Islet precursor cell (in vitro differentiated cells): Measurements from ENCODE around the gene FNIP1.
"Not testable (repeated sequence)": the region's sequence is repeated elsewhere in the genome, so short reads cannot be mapped to it uniquely, and the experiment has no call there.

Experiments
- DNase-seq: peaks from one replicate; pipeline ENCODE4 v3.0.0-alpha.2; 2018

Gene FNIP1

GRCh38 chr5:131605086-131605485, 191.7 kb downstream of the FNIP1 start:
- DNase-seq: no peak

- no peak for DNase-seq
These were observed 201.5 kb downstream of the FNIP1 start for GRCh38 chr5:131595088-131596033.

GRCh38 chr5:131593921-131594320, 202.9 kb downstream of the FNIP1 start:
- DNase-seq: no peak

GRCh38 chr5:131593436-131593835, 203.4 kb downstream of the FNIP1 start:
- not testable (repeated sequence) for DNase-seq
